SK-N-SH (cell line): ENCODE results near the gene TRAPPC2L. TPM values are rescaled to one million over a fixed set of nuclear protein-coding genes. Genes with fewer than 3 reads are reported as not detected.

ENCODE experiments used
- CTCF ChIA-PET: fragments of 300-600, 350-600 bp; formaldehyde crosslinking; extraction: SDS; loops from one replicate; lab custom pipeline; 2021; lab: Yijun Ruan, JAX
- POLR2A ChIA-PET: fragments of 350-600 bp; sonication (Branson Sonifier 250); formaldehyde crosslinking; extraction: SDS; loops from one replicate; lab custom pipeline; 2020; ENCODE audit warnings: antibody characterized with exemption, inconsistent platforms; lab: Yijun Ruan, JAX
- DNase-seq: peaks from one replicate; pipeline ENCODE4 v3.0.0; 2012
- H2AFZ ChIP-seq: fragments of 200-600 bp; sonication (generic); 2 replicates; pipeline ENCODE4 v1.8.1; 2016; ENCODE audit warnings: antibody characterized with exemption, mild to moderate bottlenecking, low read depth
- H3F3A ChIP-seq: fragments of 200-600 bp; sonication (generic); replicated peaks from 2 replicates; pipeline ENCODE3; 2016; ENCODE audit warnings: antibody characterized with exemption, mild to moderate bottlenecking; ENCODE audit not compliant: insufficient read depth
- H3K27ac ChIP-seq, 2 experiments: fragments of 200-500 bp in 1 of 2; fragments of 200-600 bp in 1 of 2; sonication (Bioruptor generic) in 1 of 2; sonication (generic), shearing (Covaris generic) in 1 of 2; 2 replicates each; pipeline versions ENCODE4 v1.5.1 to v1.6.1; 2014 to 2016; ENCODE audit warnings: low read depth in 2 of 2, inconsistent platforms in 1 of 2, low read length in 1 of 2, mild to moderate bottlenecking in 1 of 2, mixed read lengths in 1 of 2
- H3K27me3 ChIP-seq: fragments of 200-600 bp; sonication (generic), shearing (Covaris generic); 2 replicates; pipeline ENCODE4 v1.6.1; 2016; ENCODE audit warnings: mixed run types; ENCODE audit not compliant: insufficient read depth
- H3K36me3 ChIP-seq, 2 experiments: fragments of 200-500 bp in 1 of 2; fragments of 200-600 bp in 1 of 2; sonication (Bioruptor generic) in 1 of 2; sonication (generic) in 1 of 2; replicated peaks in 1 of 2; 2 replicates each; pipeline versions ENCODE3 to v1.5.1; 2014 to 2016; ENCODE audit warnings: low read length in 1 of 2, mild to moderate bottlenecking in 1 of 2; ENCODE audit not compliant: insufficient read depth in 2 of 2, control insufficient read depth in 1 of 2
- H3K4me1 ChIP-seq, 2 experiments: fragments of 200-500 bp in 1 of 2; fragments of 200-600 bp in 1 of 2; sonication (Bioruptor generic) in 1 of 2; sonication (generic), shearing (Covaris generic) in 1 of 2; 2 replicates each; pipeline versions ENCODE4 v1.5.1 to v1.6.1; 2014 to 2016; ENCODE audit warnings: low read depth in 1 of 2, low read length in 1 of 2, mixed run types in 1 of 2; ENCODE audit not compliant: insufficient read depth in 2 of 2, control insufficient read depth in 1 of 2
- H3K4me2 ChIP-seq: fragments of 200-600 bp; sonication (generic), shearing (Covaris generic); 2 replicates; pipeline ENCODE4 v1.6.1; 2017; ENCODE audit warnings: mixed run types
- H3K4me3 ChIP-seq, 2 experiments: fragments of 200-500 bp in 1 of 2; fragments of 200-600 bp in 1 of 2; sonication (Bioruptor generic) in 1 of 2; sonication (generic), shearing (Covaris generic) in 1 of 2; 2 replicates each; pipeline versions ENCODE4 v1.5.1 to v1.8.1; 2014 to 2016; ENCODE audit warnings: low read depth in 2 of 2, inconsistent platforms in 1 of 2, low read length in 1 of 2, mild to moderate bottlenecking in 1 of 2, mixed read lengths in 1 of 2, moderate library complexity in 1 of 2
- H3K79me2 ChIP-seq: fragments of 200-600 bp; sonication (generic); 2 replicates; pipeline ENCODE4 v1.8.1; 2017; ENCODE audit warnings: mild to moderate bottlenecking; ENCODE audit not compliant: insufficient read depth
- H3K9ac ChIP-seq: fragments of 200-600 bp; sonication (generic); 2 replicates; pipeline ENCODE4 v1.6.1; 2017; ENCODE audit warnings: mixed run types
- H3K9me2 ChIP-seq: fragments of 200-600 bp; sonication (generic); 2 replicates; pipeline ENCODE4 v1.6.1; 2017; ENCODE audit warnings: mixed run types
- H3K9me3 ChIP-seq: fragments of 200-600 bp; sonication (generic); 2 replicates; pipeline ENCODE4 v1.6.1; 2017; ENCODE audit warnings: mixed run types, mild to moderate bottlenecking, moderate library complexity
- H4K20me1 ChIP-seq: fragments of 200-600 bp; sonication (generic); 2 replicates; pipeline ENCODE4 v1.6.1; 2017; ENCODE audit warnings: mild to moderate bottlenecking, mixed run types; ENCODE audit not compliant: insufficient read depth
- CTCF ChIP-seq: fragments of 200-600 bp; sonication (generic); IDR thresholded peaks from 2 replicates; pipeline ENCODE4 v1.6.1; 2017; ENCODE audit warnings: antibody characterized with exemption, mild to moderate bottlenecking, moderate library complexity
- ELF1 ChIP-seq: IDR thresholded peaks from 2 replicates; pipeline ENCODE4 v1.4.0; 2012
- EZH2phosphoT487 ChIP-seq: fragments of 200-600 bp; sonication (generic); IDR thresholded peaks from 2 replicates; pipeline ENCODE4 v1.6.1; 2017; ENCODE audit warnings: low read depth, mixed run types, mild to moderate bottlenecking, antibody characterized with exemption, moderate library complexity, borderline replicate concordance
- FOXJ3 ChIP-seq: sonication (generic); formaldehyde crosslinking; IDR thresholded peaks from 2 replicates; pipeline ENCODE4 v1.5.1; 2020; ENCODE audit warnings: mild to moderate bottlenecking, missing genetic modification reagents
- NRF1 ChIP-seq: IDR thresholded peaks from 2 replicates; pipeline ENCODE4 v1.6.1; 2012; ENCODE audit warnings: low read depth, mild to moderate bottlenecking, low read length
- PBX3 ChIP-seq: IDR thresholded peaks from 2 replicates; pipeline ENCODE4; 2012
- RCOR1 ChIP-seq: fragments of 150-350 bp; IDR thresholded peaks from 2 replicates; pipeline ENCODE4 v1.6.1; 2017; ENCODE audit warnings: antibody characterized with exemption, low read length
- REST ChIP-seq: IDR thresholded peaks from 2 replicates; pipeline ENCODE4 v1.6.1; 2012; ENCODE audit warnings: mild to moderate bottlenecking, low read depth, low read length, moderate library complexity
- TAF1 ChIP-seq: IDR thresholded peaks from 2 replicates; pipeline ENCODE4 v1.6.1; 2012; ENCODE audit warnings: low read depth, mild to moderate bottlenecking, low read length, moderate library complexity, borderline replicate concordance
- USF1 ChIP-seq: IDR thresholded peaks from 2 replicates; pipeline ENCODE4 v1.4.0; 2012; ENCODE audit warnings: low read depth, borderline replicate concordance
- USF2 ChIP-seq: fragments of 150-350 bp; IDR thresholded peaks from 2 replicates; pipeline ENCODE4 v1.6.1; 2017; ENCODE audit warnings: antibody characterized with exemption, low read length, low read depth, borderline replicate concordance
- YY1 ChIP-seq: IDR thresholded peaks from 2 replicates; pipeline ENCODE4 v1.4.0; 2012; ENCODE audit warnings: low read depth, mild to moderate bottlenecking
- ZBTB33 ChIP-seq: IDR thresholded peaks from 2 replicates; pipeline ENCODE4 v1.4.0; 2012; ENCODE audit warnings: low read depth, borderline replicate concordance
- whole genome bisulfite sequencing: methylation state at CpG from one replicate; pipeline ENCODE4 v1.1.6; 2017; ENCODE audit warnings: low lambda C conversion rate; 5-methylcytosine and 5-hydroxymethylcytosine counted together
- polyA plus RNA-seq, 3 experiments: library from polyadenylated mRNA; depleted of rRNA; stranded (reverse); fragments of >200 nt; gene quantifications; 2 replicates each; pipeline ENCODE4 v1.2.3, GENCODE V29; 2012

The TRAPPC2L gene
- polyA plus RNA-seq, 1 of the 3 experiments (the other 2 are of a cell fraction), result 73.9 TPM

- DNase-seq, result no peak
- CTCF ChIA-PET, result no interaction called here
- 87% methylated on average over 9 of the region's 11 CpGs for WGBS
Observed at GRCh38 chr16:88844419-88845036, 12.4 kb upstream of the TRAPPC2L start.

More at GRCh38 chr16:88844419-88845036, 12.4 kb upstream of the TRAPPC2L start:
- Histone ChIP-seq H3K79me2 (no peaks in the 10 kb centered on the region), H2AFZ (no peak overlapping the region), H3F3A (no peaks in the 10 kb centered on the region), H4K20me1 (0 out of 2 replicates have a peak, but pooled peaks cover 3% of the 10 kb centered on the region), H3K36me3 (peaks cover 0 to 18% of the 10 kb centered on the region in 2 experiments), H3K9ac (no peak overlapping the region), H3K4me1 (no peaks in the 10 kb centered on the region), H3K9me2 (no peaks in the 10 kb centered on the region), H3K27me3 (no peaks in the 10 kb centered on the region), H3K27ac (no peak overlapping the region), H3K4me2 (no peak overlapping the region), H3K4me3 (no peak overlapping the region), H3K9me3 (no peaks in the 10 kb centered on the region)
- POLR2A ChIA-PET, result no interaction called here
- TF ChIP-seq REST (no peak), TAF1 (no peak), ZBTB33 (no peak), ELF1 (no peak), CTCF (no peak), USF1 (no peak), RCOR1 (no peak), YY1 (no peak), EZH2phosphoT487 (no peak), FOXJ3 (CRISPR knock-in tag) (no peak), PBX3 (no peak), NRF1 (no peak), USF2 (no peak)
